Memory B cell (primary cell): ENCODE results near the gene SLC35A5.
A peak's percentile ranks its signal among the peaks of the same experiment; 100 is the strongest.
"Not testable (repeated sequence)": the region's sequence is repeated elsewhere in the genome, so short reads cannot be mapped to it uniquely, and the experiment has no call there.

Source experiments
- ATAC-seq: fragments of 150-1000 bp; cut with Tn5 transposase; 2 replicates; pipeline ENCODE4 v1.10.0; 2021; ENCODE audit warnings: low read depth, mild to moderate bottlenecking, moderate library complexity
- DNase-seq, 2 donors: peaks; one replicate each; pipeline ENCODE4 v3.0.0; 2022; ENCODE audit warnings: low spot score in 2 of 2
- H3K27ac Mint-ChIP-seq: one replicate; pipeline ENCODE4 v1.8.0; 2022; ENCODE audit warnings: mild to moderate bottlenecking, moderate library complexity, mixed read lengths
- H3K27me3 Mint-ChIP-seq: one replicate; pipeline ENCODE4 v1.8.0; 2022; ENCODE audit warnings: mixed read lengths
- H3K36me3 Mint-ChIP-seq: one replicate; pipeline ENCODE4 v1.8.0; 2022; ENCODE audit warnings: mild to moderate bottlenecking, mixed read lengths
- H3K4me1 Mint-ChIP-seq: one replicate; pipeline ENCODE4 v1.8.0; 2022; ENCODE audit warnings: mixed read lengths
- H3K4me3 Mint-ChIP-seq: one replicate; pipeline ENCODE4 v1.8.0; 2022; ENCODE audit warnings: mild to moderate bottlenecking, moderate library complexity, mixed read lengths
- H3K9me3 Mint-ChIP-seq: one replicate; pipeline ENCODE4 v1.8.0; 2022; ENCODE audit warnings: mixed read lengths

The SLC35A5 gene, protein sequence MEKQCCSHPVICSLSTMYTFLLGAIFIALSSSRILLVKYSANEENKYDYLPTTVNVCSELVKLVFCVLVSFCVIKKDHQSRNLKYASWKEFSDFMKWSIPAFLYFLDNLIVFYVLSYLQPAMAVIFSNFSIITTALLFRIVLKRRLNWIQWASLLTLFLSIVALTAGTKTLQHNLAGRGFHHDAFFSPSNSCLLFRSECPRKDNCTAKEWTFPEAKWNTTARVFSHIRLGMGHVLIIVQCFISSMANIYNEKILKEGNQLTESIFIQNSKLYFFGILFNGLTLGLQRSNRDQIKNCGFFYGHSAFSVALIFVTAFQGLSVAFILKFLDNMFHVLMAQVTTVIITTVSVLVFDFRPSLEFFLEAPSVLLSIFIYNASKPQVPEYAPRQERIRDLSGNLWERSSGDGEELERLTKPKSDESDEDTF

DNA sequence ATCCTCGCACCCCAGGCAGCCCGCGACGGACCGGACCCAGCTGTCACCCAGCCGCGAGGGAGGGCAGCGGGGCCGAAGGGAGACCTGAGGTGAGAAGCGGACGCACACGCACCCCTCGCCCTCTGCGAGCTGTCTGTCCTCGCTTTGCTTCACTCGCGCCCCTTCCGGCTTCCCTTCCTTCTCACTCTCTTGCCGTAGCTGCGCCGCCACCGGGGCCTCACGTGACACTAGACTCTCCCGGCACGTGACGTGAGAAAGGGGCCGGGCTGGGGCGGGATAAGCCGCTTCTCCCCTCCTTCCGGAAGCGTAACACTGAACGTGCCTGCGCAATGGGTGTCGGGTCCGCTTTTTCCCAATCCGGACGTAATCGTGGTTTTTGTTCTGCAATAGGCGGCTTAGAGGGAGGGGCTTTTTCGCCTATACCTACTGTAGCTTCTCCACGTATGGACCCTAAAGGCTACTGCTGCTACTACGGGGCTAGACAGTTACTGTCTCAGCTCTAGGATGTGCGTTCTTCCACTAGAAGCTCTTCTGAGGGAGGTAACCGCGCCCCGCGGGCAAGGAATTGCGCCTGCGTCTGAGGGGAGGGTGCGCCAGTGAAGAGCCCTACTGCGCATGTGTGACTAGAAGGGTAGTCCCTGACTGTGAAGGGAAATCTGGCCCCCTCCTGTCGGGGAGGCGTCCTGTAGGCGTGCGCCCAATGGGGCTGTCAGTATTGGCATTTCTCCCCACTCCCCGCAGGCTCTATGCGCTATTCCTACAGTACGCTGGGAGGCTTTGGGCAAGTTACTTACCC is at the start of gene SLC35A5, which contains the start of gene ATG3:
Gene SLC35A5 (plus strand): TSS at position 312 of the 796 bp plus-strand sequence. CDS start 1,359 bp downstream, outside the sequence.
Gene ATG3 (minus strand): TSS at position 229 of the 796 bp plus-strand sequence. CDS start 434 bp downstream, outside the sequence.
- Mint-ChIP-seq H3K36me3 (peaks cover 19% of the 10 kb centered on the region), H3K27ac (peak within 1 kb of the TSS; percentile 99), H3K4me1 (peaks cover 32% of the 10 kb centered on the region), H3K9me3 (no peaks in the 10 kb centered on the region), H3K27me3 (no peaks in the 10 kb centered on the region), H3K4me3 (peak within 1 kb of the TSS; percentile 99)
- DNase-seq: peak; percentile 99 to 100
- peak; percentile 81 for ATAC-seq

DNA sequence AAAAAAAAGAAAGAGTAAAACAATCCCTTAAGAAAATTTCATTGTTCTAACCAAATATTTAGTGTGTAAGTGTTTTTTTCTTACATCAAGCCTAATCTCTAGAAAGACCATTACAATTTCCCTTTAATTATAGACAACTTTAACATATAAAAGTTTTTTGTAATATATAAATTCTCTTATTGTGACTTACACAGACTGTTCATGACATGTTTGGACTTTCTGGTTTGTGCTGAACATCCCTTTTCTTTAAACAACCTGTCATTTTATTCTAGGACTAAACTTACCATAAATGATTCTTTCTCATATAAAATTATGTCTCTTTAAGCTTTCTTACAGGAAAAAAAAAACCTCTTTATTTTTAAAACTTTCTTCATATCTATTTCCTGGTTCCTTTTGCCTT is 49.5 kb upstream of the SLC35A5 start:
- no peak for DNase-seq
- Mint-ChIP-seq H3K27me3 (no peaks in the 10 kb centered on the region), H3K27ac (no peak overlapping the region), H3K4me3 (no peak overlapping the region), H3K36me3 (peaks cover 2% of the 10 kb centered on the region), H3K4me1 (peaks cover 19% of the 10 kb centered on the region), H3K9me3 (peaks cover 1% of the 10 kb centered on the region)
- no peak for ATAC-seq

DNA sequence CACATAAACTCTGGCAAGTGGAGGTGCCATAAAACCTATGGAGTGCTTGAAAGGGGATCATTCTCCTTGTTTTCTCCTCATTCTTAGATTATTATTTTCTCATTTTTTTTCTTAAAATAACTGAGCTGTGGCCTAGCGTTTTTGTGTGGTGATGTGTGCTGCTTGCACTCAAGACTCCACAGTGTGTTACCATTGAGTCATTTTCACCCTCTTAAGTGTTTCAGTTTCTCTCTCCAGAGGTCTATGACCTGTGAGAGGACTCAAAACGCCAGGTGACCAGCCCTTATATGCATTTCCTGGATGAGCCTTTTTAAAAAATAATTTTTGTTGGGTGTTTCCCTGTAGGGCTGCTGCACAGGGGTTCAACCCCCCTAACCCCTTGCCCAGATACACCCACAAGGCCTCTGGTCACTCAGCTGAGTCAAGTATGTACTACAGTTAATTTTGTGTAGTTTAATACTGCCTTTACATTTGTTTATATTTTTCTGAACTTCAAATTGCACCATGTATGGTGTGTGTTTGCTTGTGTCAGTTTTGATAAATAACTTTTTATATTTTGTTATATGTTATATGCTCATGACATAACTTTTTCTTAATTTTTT is 47.2 kb upstream of the SLC35A5 start:
- Mint-ChIP-seq H3K4me1 (peaks cover 14% of the 10 kb centered on the region), H3K9me3 (peaks cover 1% of the 10 kb centered on the region), H3K27me3 (no peaks in the 10 kb centered on the region), H3K27ac (no peak overlapping the region), H3K36me3 (peaks cover 2% of the 10 kb centered on the region), H3K4me3 (peak overlapping the region; percentile 14)
- DNase-seq (no peak), ATAC-seq (peak; percentile 60)

DNA sequence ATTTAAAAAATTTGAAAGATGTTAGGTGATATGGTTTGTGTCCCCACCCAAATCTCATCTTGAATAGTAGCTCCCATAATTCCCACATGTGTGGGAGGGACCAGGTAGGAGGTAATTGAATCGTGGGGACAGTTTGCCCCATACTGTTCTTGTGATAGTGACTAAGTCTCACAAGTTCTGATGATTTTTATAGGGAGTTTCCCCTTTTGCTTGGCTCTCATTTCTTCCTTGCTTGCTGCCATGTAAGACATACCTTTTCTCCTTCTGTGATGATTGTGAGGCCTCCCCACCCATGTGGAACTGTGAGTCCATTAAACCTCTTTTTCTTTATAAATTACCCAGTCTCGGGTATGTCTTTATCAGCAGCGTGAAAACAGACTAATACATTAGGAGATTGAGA is 42.9 kb upstream of the SLC35A5 start:
- peak overlapping the region; percentile 80 for H3K27ac Mint-ChIP-seq
- peaks cover 14% of the 10 kb centered on the region for H3K4me1 Mint-ChIP-seq
- H3K9me3 Mint-ChIP-seq, H3K27me3 Mint-ChIP-seq, H3K4me3 Mint-ChIP-seq, H3K36me3 Mint-ChIP-seq, DNase-seq: not testable (repeated sequence)
- ATAC-seq: peak; percentile 61

DNA sequence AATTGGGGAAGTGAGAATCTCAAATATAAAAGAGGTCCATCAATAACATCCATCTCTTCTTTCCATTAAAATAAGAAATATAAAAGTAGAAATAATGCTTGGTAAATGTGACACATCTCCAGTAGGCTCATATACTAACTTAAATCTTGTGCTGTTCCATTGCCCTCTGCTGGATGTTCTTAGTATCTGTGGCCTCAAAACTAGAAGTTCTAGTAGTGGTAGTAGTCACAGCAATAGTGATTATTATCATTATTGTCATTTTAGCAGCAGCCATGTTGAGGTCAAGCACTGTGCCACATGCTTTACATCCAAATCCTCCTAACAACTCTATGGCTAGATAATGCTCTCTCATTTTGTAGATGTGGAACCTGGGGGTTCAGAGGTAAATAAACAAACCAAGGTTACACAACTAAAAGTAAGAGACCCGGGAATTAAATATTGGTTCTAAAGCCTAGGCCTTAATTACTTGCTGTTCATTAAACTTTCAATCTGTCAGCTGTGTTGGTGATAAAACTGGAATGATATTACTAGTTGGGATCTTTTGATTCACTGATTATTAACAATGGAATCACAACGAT is 42.3 kb upstream of the SLC35A5 start:
- peak overlapping the region; percentile 80 for H3K27ac Mint-ChIP-seq
- DNase-seq (peak in 1 of 2 donors; percentile 55), ATAC-seq (peak; percentile 87)
- H3K9me3 Mint-ChIP-seq: no peaks in the 10 kb centered on the region
- peaks cover 11% of the 10 kb centered on the region for H3K4me1 Mint-ChIP-seq
- peaks cover 1% of the 10 kb centered on the region for H3K36me3 Mint-ChIP-seq
- no peaks in the 10 kb centered on the region for H3K27me3 Mint-ChIP-seq
- no peak overlapping the region for H3K4me3 Mint-ChIP-seq

DNA sequence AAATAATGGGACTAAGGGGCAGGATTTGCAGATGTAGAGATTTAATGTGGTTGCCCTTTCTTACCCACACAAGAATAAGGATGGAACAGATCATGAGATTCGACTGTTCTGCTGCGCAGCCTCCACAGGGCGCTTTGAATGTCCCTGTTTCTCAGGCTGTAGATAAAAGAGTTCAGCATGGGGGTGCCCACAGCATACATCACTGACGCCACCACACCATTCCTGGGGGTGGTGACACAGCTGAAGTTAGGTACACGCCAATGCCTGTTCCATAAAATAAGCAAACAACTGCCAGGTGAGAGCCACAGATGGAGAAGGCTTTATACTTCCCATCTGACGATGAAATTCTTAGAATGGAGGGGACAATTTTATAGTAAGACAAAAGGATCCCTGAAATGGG is 37.7 kb upstream of the SLC35A5 start:
- not testable (repeated sequence) for H3K4me3 Mint-ChIP-seq, H3K4me1 Mint-ChIP-seq, H3K9me3 Mint-ChIP-seq, DNase-seq, H3K36me3 Mint-ChIP-seq, H3K27me3 Mint-ChIP-seq, ATAC-seq
- H3K27ac Mint-ChIP-seq: peak overlapping the region; percentile 3

DNA sequence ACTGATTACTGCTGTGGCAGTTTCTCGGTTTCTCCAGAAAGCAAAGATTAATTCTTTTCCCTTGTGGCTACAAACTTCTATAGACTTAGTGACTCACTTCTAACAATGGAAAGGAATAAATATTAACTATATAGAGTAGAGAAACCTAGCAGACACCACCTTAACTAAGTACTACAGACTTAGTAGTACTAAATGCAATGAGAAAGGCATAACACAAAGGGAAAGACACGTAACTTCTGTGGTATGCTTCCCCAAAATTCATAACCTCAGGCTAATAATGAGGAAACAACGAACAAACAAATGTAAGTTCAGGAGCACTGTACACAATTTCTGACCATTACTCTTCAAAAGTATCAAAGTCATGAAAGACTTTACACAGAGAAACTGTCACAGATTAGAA is 31.3 kb upstream of the SLC35A5 start:
- ATAC-seq (no peak), DNase-seq (no peak)
- H3K4me1 Mint-ChIP-seq: no peaks in the 10 kb centered on the region
- no peak overlapping the region for H3K4me3 Mint-ChIP-seq
- H3K27ac Mint-ChIP-seq: no peak overlapping the region
- peaks cover 14% of the 10 kb centered on the region for H3K36me3 Mint-ChIP-seq
- no peaks in the 10 kb centered on the region for H3K9me3 Mint-ChIP-seq
- no peaks in the 10 kb centered on the region for H3K27me3 Mint-ChIP-seq

DNA sequence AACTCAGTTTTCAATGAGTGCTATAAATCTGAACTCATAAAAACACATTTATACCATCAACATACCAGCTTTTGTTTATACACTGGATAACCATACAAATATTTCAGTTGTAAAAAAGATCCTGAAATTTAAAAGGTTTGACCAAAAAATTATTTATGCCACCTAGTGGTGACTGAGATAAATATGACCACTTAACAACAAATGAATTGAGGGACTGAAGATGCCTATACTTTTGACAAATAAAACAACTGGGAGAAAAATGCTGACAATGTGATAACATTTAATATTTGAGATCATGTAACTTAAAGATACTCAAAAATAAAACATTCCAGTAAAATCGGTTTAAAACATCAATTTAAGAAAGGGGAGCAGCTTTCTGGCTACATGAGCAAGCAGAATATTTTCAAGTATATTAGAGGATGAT is 30.5 kb upstream of the SLC35A5 start:
- H3K4me1 Mint-ChIP-seq: no peaks in the 10 kb centered on the region
- H3K36me3 Mint-ChIP-seq: peaks cover 17% of the 10 kb centered on the region
- H3K4me3 Mint-ChIP-seq: no peak overlapping the region
- H3K27me3 Mint-ChIP-seq: no peaks in the 10 kb centered on the region
- no peaks in the 10 kb centered on the region for H3K9me3 Mint-ChIP-seq
- ATAC-seq: peak; percentile 26
- no peak overlapping the region for H3K27ac Mint-ChIP-seq
- DNase-seq: peak in 1 of 2 donors; percentile 13

DNA sequence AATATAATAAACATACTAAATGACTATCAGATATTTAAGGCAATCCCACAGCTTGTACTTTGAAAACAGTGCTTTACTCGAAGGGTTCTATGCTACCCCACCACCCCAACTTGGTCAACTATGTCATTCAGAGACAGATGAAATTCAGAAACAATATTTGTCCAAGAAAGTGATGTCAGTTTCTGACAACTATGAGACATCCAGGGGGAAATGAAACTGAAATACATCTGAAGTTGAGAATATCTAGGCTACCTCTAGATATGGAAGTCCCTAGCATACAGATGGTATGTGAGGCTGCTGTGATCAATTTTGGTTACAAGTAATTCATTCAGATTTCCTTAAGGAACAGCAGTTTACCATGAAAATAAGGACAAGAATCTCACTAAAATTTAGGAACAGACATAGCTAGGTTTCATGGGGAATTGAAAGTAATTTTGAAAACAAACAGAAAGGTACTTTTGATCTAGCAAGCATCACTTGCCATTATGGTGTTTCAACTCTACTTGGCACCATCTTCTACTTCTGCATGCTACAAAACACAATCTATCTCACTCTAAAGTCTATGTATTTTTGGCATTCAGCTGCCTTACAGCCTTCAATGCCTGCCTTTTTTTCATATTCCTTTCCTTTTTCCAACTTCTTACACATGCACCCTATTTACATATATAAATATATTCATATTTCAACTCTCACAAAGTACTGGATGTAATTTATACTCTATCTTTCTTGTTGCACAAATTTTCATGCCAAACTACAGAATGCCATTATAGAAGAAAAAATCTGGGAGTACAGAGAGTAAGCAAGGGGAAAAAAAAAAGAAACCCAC is 21.8 kb upstream of the SLC35A5 start:
- Mint-ChIP-seq H3K27me3 (no peaks in the 10 kb centered on the region), H3K4me1 (peaks cover 15% of the 10 kb centered on the region), H3K27ac (peak overlapping the region; percentile 89), H3K36me3 (peaks cover 28% of the 10 kb centered on the region), H3K9me3 (no peaks in the 10 kb centered on the region), H3K4me3 (no peak overlapping the region)
- ATAC-seq (peak; percentile 91), DNase-seq (peak in 1 of 2 donors; percentile 2)

DNA sequence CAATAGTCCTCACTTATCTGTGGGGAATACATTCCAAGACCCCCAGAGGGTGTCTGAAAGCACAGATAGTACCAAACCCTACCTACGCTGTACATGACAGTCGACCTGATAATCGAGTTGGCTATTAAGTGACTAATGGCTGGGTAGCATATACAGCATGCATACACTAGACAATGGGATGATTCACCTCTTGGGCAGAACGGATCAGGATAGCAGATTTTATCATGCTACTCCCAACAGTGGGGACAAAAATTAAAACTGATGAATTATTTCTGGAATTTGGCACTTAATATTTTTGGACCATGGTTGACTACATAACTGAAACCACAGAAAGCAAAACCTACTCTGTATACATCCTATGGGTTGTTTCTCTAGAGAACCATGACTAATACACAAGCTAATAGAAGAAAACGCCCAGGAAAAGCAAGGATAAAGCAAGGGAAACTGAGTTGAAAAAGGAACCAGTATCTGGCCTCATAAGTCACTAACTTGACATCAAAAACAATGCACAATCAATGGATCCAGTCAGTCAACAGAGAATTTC is 15.6 kb upstream of the SLC35A5 start:
- Mint-ChIP-seq H3K4me1 (no peaks in the 10 kb centered on the region), H3K36me3 (peaks cover 9% of the 10 kb centered on the region), H3K27me3 (no peaks in the 10 kb centered on the region), H3K27ac (no peak overlapping the region), H3K9me3 (no peaks in the 10 kb centered on the region), H3K4me3 (no peak overlapping the region)
- no peak for ATAC-seq
- no peak for DNase-seq

DNA sequence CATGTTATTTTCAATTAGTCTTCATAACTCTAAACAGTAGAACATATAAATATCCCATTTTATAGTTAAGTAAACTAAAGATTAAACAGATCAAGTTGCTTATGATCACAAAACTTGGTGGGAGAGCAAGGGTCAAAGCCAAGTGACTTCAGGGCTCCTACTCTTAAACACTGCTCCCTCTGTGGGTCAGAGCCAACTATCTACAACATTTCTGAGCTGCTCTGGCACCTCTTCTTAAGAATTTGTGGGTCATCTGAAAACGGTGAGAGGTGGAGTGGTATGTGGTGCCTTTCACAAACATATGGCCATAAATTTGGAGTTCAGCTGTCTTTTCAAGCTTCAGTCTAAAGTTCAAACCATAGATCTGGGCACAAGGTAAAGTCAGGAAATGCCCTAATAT is 11.0 kb upstream of the SLC35A5 start:
- DNase-seq (no peak), ATAC-seq (no peak)
- H3K27me3 Mint-ChIP-seq: no peaks in the 10 kb centered on the region
- H3K27ac Mint-ChIP-seq: no peak overlapping the region
- peaks cover 15% of the 10 kb centered on the region for H3K4me1 Mint-ChIP-seq
- peaks cover 14% of the 10 kb centered on the region for H3K36me3 Mint-ChIP-seq
- no peak overlapping the region for H3K4me3 Mint-ChIP-seq
- no peaks in the 10 kb centered on the region for H3K9me3 Mint-ChIP-seq

DNA sequence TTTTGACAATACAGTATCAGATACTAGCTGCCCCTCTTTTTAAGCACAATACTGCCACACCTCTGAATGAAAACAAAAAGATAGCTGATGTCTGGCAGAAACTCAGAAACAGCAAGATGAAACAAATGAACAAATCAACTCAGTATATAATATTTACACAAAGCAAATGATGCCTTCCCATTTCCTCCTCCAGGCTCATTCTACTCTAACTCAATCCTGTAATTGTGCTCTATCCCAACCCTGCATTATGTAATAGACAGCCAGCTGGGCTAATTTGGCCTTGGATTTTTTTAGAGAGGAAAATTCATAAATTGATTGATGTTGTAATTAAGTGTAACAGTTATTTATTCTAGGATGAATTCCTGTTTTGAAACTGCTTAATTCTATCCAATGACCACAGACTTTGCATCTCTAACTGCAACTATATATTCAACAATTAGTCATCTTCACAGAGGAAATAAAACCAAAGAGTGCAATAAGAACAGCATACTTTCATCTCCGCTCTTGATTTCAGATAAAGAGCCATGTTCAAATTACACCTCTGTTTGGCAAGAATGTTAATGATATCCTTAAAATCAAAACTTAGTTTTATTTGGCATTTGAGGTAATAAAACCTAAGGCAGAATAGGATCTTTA is 6.2 kb upstream of the SLC35A5 start:
- peaks cover 11% of the 10 kb centered on the region for H3K36me3 Mint-ChIP-seq
- H3K27me3 Mint-ChIP-seq: no peaks in the 10 kb centered on the region
- H3K4me1 Mint-ChIP-seq: peaks cover 31% of the 10 kb centered on the region
- no peaks in the 10 kb centered on the region for H3K9me3 Mint-ChIP-seq
- H3K27ac Mint-ChIP-seq: no peak overlapping the region
- H3K4me3 Mint-ChIP-seq: no peak overlapping the region
- ATAC-seq (no peak), DNase-seq (no peak)
